Mucosa of rectum (tissue), 2 donors: ENCODE data around the gene NPB.
A peak's percentile ranks its signal among the peaks of the same experiment; 100 is the strongest.

ENCODE experiments used
- H3K27ac ChIP-seq, 2 donors: one replicate each; pipeline ENCODE4 v1.7.0; 2013; ENCODE audit warnings: inconsistent platforms in 2 of 2, low read depth in 2 of 2, low read length in 2 of 2
- H3K27me3 ChIP-seq, 2 donors: one replicate each; pipeline ENCODE4 v1.7.0; 2013; ENCODE audit warnings: low read length in 2 of 2; ENCODE audit not compliant: control insufficient read depth in 2 of 2, insufficient read depth in 2 of 2
- H3K36me3 ChIP-seq, 2 donors: one replicate each; pipeline ENCODE4 v1.7.0; 2013; ENCODE audit warnings: low read length in 2 of 2; ENCODE audit not compliant: control insufficient read depth in 2 of 2, insufficient read depth in 2 of 2
- H3K4me1 ChIP-seq, 2 donors: one replicate each; pipeline ENCODE4 v1.7.0; 2013; ENCODE audit warnings: low read length in 2 of 2, mild to moderate bottlenecking in 1 of 2; ENCODE audit not compliant: control insufficient read depth in 2 of 2, insufficient read depth in 2 of 2
- H3K4me3 ChIP-seq, 2 donors: one replicate each; pipeline ENCODE4 v1.7.0; 2013; ENCODE audit warnings: low read length in 2 of 2
- H3K9ac ChIP-seq, 2 donors: one replicate each; pipeline ENCODE4 v1.7.0; 2013; ENCODE audit warnings: low read length in 2 of 2, low read depth in 1 of 2, mild to moderate bottlenecking in 1 of 2
- H3K9me3 ChIP-seq, 2 donors: one replicate each; pipeline ENCODE4 v1.7.0; 2013; ENCODE audit warnings: low read length in 2 of 2; ENCODE audit not compliant: control insufficient read depth in 2 of 2
- donor health status: healthy.
- donor health status: Normal muscosa, but diverticular disease.

The NPB gene

DNA sequence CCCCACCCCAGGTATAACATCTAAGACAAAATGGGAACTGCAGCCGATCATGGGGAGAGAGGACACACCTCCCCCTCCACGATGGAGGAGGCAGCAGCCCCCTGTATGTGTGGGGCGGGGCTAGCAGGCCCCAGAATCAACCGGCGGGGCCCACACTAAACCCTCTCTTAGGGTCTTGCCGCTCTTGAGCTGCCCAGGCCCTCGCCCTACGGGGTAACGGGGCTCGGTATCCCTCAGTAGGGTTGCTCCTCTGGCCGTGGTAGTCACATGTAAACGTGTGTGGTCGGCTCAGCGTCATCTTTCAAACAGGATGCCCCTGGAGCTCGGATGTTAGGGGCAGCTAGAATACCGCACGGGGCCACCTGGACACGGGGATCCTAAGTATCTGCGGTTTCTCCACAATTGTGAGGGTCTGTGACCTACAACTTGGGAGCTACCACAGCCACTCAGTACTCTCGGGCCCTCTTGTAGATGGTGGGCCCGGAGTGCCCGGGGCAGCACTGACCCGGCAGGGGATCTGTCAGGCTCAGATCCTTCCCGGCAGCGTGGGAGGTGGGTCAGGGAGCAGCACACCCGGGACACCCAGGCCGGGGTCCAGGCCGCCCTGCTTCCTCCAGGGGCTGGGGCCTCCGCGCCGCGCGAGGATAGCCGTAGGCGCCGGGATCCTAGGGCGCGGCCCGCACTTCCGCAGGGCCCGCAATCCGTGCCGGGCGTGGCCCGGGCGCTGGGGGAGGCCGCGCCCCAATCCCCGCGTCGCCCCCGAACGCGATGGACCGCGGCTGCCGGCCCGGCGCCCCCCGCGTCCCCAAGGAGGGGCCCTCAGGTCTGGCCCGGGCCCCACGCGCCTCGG lies 31.7 kb upstream of the NPB start:
- Histone ChIP-seq H3K4me3 (peak overlapping the region; percentile 84 to 94), H3K27me3 (no peaks in the 10 kb centered on the region), H3K36me3 (peaks cover 10 to 12% of the 10 kb centered on the region in 2 donors), H3K4me1 (peaks cover 53 to 55% of the 10 kb centered on the region in 2 donors), H3K9me3 (no peaks in the 10 kb centered on the region), H3K9ac (peak overlapping the region; percentile 86 to 93), H3K27ac (peak overlapping the region; percentile 96 to 98)

DNA sequence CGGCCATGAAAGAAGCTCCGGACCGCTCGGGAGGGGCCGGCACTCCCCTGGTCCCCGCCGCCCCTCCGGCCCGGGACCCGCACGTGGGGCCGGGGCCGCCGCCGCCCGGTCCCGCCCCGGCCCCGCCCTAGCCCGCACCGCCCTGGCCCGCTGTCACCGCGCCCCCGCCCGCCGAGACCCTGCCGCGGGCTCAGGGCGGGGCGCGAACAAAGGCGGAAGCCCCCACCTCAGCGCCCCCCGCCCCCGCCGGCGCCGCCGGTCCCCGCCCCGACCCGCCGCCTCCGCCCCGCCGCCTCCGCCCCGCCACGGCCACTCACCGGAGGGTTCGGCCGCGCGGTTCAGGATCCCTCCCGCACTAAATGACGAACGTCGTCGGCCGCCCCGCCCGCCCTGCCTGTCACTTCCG lies 31.1 kb upstream of the NPB start, which contains the start of gene ARHGDIA:
ARHGDIA (minus strand) TSS at position 357 of the 406 bp plus-strand sequence. CDS start 1,407 bp downstream, outside the sequence.
- H3K36me3 ChIP-seq, result peaks cover 10 to 12% of the 10 kb centered on the region in 2 donors
- peaks cover 47 to 50% of the 10 kb centered on the region in 2 donors for H3K4me1 ChIP-seq

DNA sequence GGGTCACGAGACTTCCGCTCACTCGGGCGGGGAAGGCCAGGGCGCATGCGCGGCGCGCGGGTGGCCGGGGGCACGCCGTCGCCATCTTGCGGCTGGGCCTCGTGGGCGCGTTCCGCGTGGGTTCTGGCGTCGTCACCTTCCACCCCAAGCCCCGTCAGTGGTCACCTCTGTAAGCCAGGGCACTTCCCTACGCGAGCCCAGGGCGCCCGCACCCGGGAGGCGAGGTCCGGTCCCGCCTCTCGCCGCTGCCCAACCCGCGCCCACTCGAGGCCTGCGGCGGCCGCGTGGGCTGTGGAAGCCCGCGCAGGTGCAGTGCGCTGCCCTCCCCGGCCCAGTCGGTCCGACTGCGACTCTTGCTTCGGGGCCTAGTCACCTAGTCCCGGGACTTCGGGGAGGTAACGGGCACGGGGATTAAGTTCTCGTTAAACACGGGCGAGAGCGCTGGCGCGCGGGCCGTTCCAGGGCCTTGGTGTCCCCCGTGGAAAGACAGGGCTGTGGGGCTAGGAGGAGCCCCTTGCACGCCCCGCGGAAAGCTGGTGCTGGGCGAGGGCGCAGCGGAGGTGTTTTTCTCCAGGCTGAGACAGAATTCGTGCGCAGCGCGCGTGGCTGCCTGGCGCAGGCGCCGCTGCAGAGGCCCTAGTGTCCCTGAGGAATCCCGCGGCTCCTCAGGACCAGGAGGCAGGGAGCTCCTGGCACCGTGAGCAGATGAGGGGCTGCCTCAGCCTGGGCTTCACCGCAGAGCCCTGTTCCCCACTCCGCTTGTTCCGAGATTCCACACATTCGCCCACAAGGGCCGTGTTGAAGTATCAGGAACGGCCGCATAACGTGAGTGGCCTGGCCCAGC lies 30.4 kb upstream of the NPB start:
- no peaks in the 10 kb centered on the region for H3K9me3 ChIP-seq
- no peaks in the 10 kb centered on the region for H3K27me3 ChIP-seq
- peak overlapping the region; percentile 85 to 94 for H3K4me3 ChIP-seq
- peak overlapping the region; percentile 96 to 98 for H3K27ac ChIP-seq
- peaks cover 41 to 44% of the 10 kb centered on the region in 2 donors for H3K4me1 ChIP-seq
- H3K36me3 ChIP-seq, result peaks cover 10 to 12% of the 10 kb centered on the region in 2 donors
- H3K9ac ChIP-seq, result peak overlapping the region; percentile 92 to 99

More for the DNA sequence above, 31.1 kb upstream of the NPB start, which contains the start of gene ARHGDIA:
- no peaks in the 10 kb centered on the region for H3K27me3 ChIP-seq
- H3K4me3 ChIP-seq, result peak within 1 kb of the TSS; percentile 85 to 94
- no peaks in the 10 kb centered on the region for H3K9me3 ChIP-seq
- H3K9ac ChIP-seq, result peak within 1 kb of the TSS; percentile 93 to 99
- H3K27ac ChIP-seq, result peak within 1 kb of the TSS; percentile 96 to 98

DNA sequence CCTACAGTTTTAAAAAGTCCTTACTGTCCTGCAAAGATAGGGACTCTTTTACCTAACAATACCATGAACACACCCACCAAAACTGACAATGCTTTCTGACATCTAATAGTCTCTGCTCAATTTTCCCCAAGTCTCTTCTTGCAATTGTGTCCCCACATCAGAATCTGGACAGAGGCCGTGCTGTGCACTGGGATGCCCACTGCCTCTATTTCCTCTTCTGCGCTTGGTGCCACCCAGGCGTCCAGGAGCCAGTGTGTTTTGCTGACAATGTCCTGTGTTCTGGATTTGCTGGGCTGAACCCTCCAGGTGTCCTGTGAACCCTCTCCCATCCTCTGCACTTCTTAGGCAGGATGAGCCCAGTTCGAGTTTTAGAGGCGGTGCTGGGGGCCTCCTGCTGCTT lies 24.5 kb upstream of the NPB start:
- H3K27me3 ChIP-seq, result no peaks in the 10 kb centered on the region
- H3K9me3 ChIP-seq, result no peaks in the 10 kb centered on the region
- H3K9ac ChIP-seq, result no peak overlapping the region
- H3K27ac ChIP-seq, result no peak overlapping the region
- peaks cover 3 to 8% of the 10 kb centered on the region in 2 donors for H3K36me3 ChIP-seq
- no peaks in the 10 kb centered on the region for H3K4me1 ChIP-seq
- H3K4me3 ChIP-seq, result no peak overlapping the region

DNA sequence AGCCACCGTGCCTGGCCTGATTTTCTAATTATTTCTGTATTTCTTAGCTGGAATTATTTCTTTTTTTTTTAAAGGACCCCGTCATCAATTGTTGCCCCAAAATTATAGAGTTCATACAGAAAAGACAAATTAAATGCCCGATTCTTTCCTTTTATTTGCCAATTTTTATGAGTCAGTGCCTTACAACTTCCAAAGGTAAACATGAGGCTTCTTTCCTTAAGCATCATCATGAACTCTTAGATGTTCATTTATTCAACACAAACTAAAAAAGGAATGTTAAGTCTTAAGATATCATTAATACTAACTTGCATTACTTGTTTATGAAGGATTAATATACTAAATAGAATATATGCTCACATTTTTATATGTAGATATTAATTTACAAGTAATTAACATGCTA lies 23.7 kb upstream of the NPB start:
- Histone ChIP-seq H3K27me3 (no peaks in the 10 kb centered on the region), H3K27ac (no peak overlapping the region), H3K9ac (no peak overlapping the region), H3K9me3 (no peaks in the 10 kb centered on the region), H3K36me3 (peaks cover 3 to 10% of the 10 kb centered on the region in 2 donors), H3K4me1 (no peaks in the 10 kb centered on the region), H3K4me3 (no peak overlapping the region)

DNA sequence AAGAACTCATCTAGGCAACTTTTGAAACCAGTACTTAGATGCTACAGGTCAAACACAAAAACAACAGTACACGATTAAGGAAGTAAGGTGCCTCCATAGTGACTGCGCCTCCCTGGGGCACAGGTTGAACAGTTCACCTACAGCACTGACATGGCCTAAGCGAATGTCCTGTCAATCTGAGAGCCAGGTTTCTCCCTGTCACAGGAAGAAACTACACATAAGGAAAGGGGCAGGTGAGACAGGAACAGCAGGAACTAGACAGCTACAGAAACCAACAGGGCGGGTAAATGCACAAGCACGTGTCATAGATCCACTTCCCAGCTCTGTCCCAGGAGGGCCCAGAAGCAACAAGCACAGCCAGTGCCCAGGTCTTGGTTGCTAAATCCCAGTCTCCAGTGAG lies 22.9 kb upstream of the NPB start:
- Histone ChIP-seq H3K36me3 (peaks cover 3 to 11% of the 10 kb centered on the region in 2 donors), H3K4me3 (no peak overlapping the region), H3K27ac (no peak overlapping the region), H3K4me1 (no peaks in the 10 kb centered on the region), H3K9ac (no peak overlapping the region), H3K9me3 (no peaks in the 10 kb centered on the region), H3K27me3 (no peaks in the 10 kb centered on the region)

DNA sequence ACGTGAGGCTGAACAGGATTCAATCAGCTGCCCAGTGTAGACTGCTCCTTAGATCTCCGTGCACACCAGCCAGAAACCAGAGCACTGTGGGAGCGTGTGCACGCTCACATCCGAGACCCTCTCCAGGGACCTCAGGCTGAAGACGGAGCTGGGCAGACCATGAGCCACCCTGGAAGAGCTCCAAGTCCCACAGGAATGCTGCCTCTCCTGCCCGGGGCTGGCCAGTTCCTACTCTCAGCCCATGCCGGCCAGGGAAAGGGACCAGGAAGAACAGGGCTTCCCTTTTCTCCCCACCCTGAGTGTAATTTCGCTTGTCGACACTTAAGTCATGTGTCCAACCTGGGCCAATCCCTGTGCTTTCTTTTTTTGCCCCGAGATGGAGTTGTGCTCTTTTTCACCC lies 17.5 kb upstream of the NPB start:
- Histone ChIP-seq H3K27me3 (no peaks in the 10 kb centered on the region), H3K36me3 (peaks cover 46 to 51% of the 10 kb centered on the region in 2 donors), H3K9me3 (no peaks in the 10 kb centered on the region), H3K9ac (no peak overlapping the region), H3K4me3 (no peak overlapping the region), H3K4me1 (no peaks in the 10 kb centered on the region), H3K27ac (no peak overlapping the region)

DNA sequence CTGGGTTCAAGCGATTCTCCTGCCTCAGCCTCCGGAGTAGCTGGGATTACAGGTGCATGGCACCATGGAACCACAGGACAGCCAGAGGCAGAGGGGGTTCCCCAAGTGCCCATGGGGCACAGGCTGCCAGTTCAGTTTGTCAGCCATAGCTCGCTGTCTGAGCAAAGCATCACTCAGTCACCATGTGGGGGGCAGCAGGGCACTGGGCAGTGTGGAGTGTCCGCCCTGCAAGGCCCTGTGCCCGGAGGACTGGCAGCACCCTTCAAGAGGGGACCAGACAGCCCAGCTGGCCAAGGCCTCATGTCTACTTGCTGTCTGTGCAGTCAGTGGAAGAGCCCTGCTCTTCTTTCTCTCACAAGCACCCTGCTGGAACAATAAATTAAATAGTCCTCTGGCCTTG lies 17.1 kb upstream of the NPB start:
- Histone ChIP-seq H3K9me3 (no peaks in the 10 kb centered on the region), H3K27ac (no peak overlapping the region), H3K9ac (no peak overlapping the region), H3K4me3 (no peak overlapping the region), H3K4me1 (peaks cover under 1 to 4% of the 10 kb centered on the region in 2 donors), H3K36me3 (peaks cover 50 to 52% of the 10 kb centered on the region in 2 donors), H3K27me3 (no peaks in the 10 kb centered on the region)

DNA sequence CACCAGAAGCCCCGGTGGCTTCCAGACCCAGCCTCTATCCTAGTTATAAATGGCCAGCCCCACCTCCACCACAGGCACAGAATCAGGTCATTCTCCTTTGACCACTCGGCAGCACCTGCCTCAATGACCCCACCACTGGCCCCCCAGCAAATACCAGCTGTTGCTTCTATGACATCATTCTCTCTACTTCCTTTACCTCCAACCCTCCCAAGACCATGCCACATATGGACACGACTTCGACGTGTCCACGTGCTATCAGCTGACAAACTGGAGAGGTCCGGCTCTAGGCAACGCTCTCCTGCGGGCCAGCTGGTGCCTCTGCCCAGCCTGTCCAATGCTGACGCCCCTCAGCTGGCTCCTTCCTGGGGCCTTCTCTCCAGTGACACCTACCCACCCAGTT lies 16.6 kb upstream of the NPB start:
- Histone ChIP-seq H3K36me3 (peaks cover 52% of the 10 kb centered on the region in 2 donors), H3K27ac (no peak overlapping the region), H3K9ac (no peak overlapping the region), H3K4me1 (peaks cover 5 to 8% of the 10 kb centered on the region in 2 donors), H3K27me3 (no peaks in the 10 kb centered on the region), H3K4me3 (no peak overlapping the region), H3K9me3 (no peaks in the 10 kb centered on the region)
